Hepatocyte (in vitro differentiated cells): ENCODE data around the gene ADAM8. TPM values are rescaled to one million over a fixed set of nuclear protein-coding genes. Genes with fewer than 3 reads are reported as not detected.
A peak's percentile ranks its signal among the peaks of the same experiment; 100 is the strongest.

Source experiments
- DNase-seq: peaks from one replicate; pipeline ENCODE4 v3.0.0-alpha.2; 2016; ENCODE audit warnings: low spot score
- H2AFZ ChIP-seq: fragments of 200-600 bp; sonication (generic); 2 replicates; pipeline ENCODE4 v1.6.0; 2016; ENCODE audit warnings: antibody characterized with exemption, mild to moderate bottlenecking
- H3K27ac ChIP-seq: fragments of 200-600 bp; sonication (generic); 2 replicates; pipeline ENCODE4 v1.5.1; 2016; ENCODE audit warnings: mild to moderate bottlenecking
- H3K27me3 ChIP-seq: fragments of 200-600 bp; sonication (generic); 2 replicates; pipeline ENCODE4 v1.6.1; 2016
- H3K36me3 ChIP-seq: fragments of 200-600 bp; sonication (generic); replicated peaks from 2 replicates; pipeline ENCODE4 v1.5.1; 2016; ENCODE audit warnings: low read depth; ENCODE audit not compliant: insufficient read depth
- H3K4me1 ChIP-seq: fragments of 200-600 bp; sonication (generic); 2 replicates; pipeline ENCODE4 v1.5.1; 2016; ENCODE audit warnings: mild to moderate bottlenecking, moderate library complexity; ENCODE audit not compliant: insufficient read depth
- H3K4me2 ChIP-seq: fragments of 200-600 bp; sonication (generic); 2 replicates; pipeline ENCODE4 v1.6.0; 2016
- H3K4me3 ChIP-seq: fragments of 200-600 bp; sonication (generic); 2 replicates; pipeline ENCODE4 v1.5.1; 2016; ENCODE audit warnings: mild to moderate bottlenecking
- H3K79me2 ChIP-seq: fragments of 200-600 bp; sonication (generic); 2 replicates; pipeline ENCODE4 v1.6.0; 2017; ENCODE audit warnings: mild to moderate bottlenecking
- H3K9me2 ChIP-seq: fragments of 200-600 bp; sonication (generic); replicated peaks from 2 replicates; pipeline ENCODE4 v1.6.0; 2017; ENCODE audit warnings: mild to moderate bottlenecking; ENCODE audit not compliant: insufficient read depth
- H3K9me3 ChIP-seq: fragments of 200-600 bp; sonication (generic); 2 replicates; pipeline ENCODE4 v1.5.1; 2016; ENCODE audit warnings: low read depth, mild to moderate bottlenecking
- H4K20me1 ChIP-seq: fragments of 200-600 bp; sonication (generic); 2 replicates; pipeline ENCODE4 v1.6.0; 2016; ENCODE audit warnings: mild to moderate bottlenecking; ENCODE audit not compliant: insufficient read depth, poor library complexity, severe bottlenecking
- CTCF ChIP-seq: fragments of 200-600 bp; sonication (generic); IDR thresholded peaks from 2 replicates; pipeline ENCODE4 v1.5.1; 2016; ENCODE audit warnings: antibody characterized with exemption, mild to moderate bottlenecking; ENCODE audit not compliant: poor library complexity
- EZH2 ChIP-seq: fragments of 200-600 bp; sonication (generic); IDR thresholded peaks from 2 replicates; pipeline ENCODE4 v1.6.1; 2016; ENCODE audit warnings: antibody characterized with exemption, mild to moderate bottlenecking, borderline replicate concordance
- EZH2phosphoT487 ChIP-seq: fragments of 200-600 bp; sonication (generic); IDR thresholded peaks from one replicate; pipeline ENCODE4 v1.6.1; 2018; ENCODE audit warnings: antibody characterized with exemption, mild to moderate bottlenecking, low read depth, moderate library complexity; ENCODE audit not compliant: unreplicated experiment, severe bottlenecking
- WGBS: methylation state at CpG from one replicate; pipeline ENCODE4 v1.1.6; 2016; ENCODE audit warnings: low lambda C conversion rate; ENCODE audit errors: missing lambda C conversion rate; 5-methylcytosine and 5-hydroxymethylcytosine counted together
- polyA plus RNA-seq: library from polyadenylated mRNA; unstranded; fragments of >200 nt; fragmentation: Nextera tagmentation; extraction: Ambion mirVana; gene quantifications from 2 replicates; pipeline ENCODE4 v1.2.1, GENCODE V29; 2016
- total RNA-seq: library from RNA; depleted of rRNA; stranded (reverse); fragments of >200 nt; gene quantifications from 2 replicates; pipeline ENCODE4 v1.2.3, GENCODE V29; 2014

ADAM8 gene
- total and polyA plus RNA-seq, 2 experiments from 2014 or later: 1.9 to 3.0 TPM

GRCh38 chr10:133274751-133275683 lies 1.7 kb downstream of the ADAM8 start:
- H4K20me1 ChIP-seq: no peaks in the 10 kb centered on the region
- no peaks in the 10 kb centered on the region for H3K36me3 ChIP-seq
- no peaks in the 10 kb centered on the region for H3K9me2 ChIP-seq
- H3K9me3 ChIP-seq: no peaks in the 10 kb centered on the region
- no peak for TF ChIP-seq EZH2
- no peak for TF ChIP-seq CTCF
- no peak for TF ChIP-seq EZH2phosphoT487
- WGBS: 66% methylated on average over 23 of the region's 26 CpGs
- H2AFZ ChIP-seq: no peak overlapping the region
- H3K4me3 ChIP-seq: no peak overlapping the region
- no peaks in the 10 kb centered on the region for H3K79me2 ChIP-seq
- peak; percentile 42 for DNase-seq
- H3K27me3 ChIP-seq: peaks cover 13% of the 10 kb centered on the region
- H3K4me2 ChIP-seq: no peak overlapping the region
- H3K4me1 ChIP-seq: peaks cover 42% of the 10 kb centered on the region
- H3K27ac ChIP-seq: no peak overlapping the region

GRCh38 chr10:133273534-133274143 lies 3.0 kb downstream of the ADAM8 start:
- H3K4me1 ChIP-seq: peaks cover 33% of the 10 kb centered on the region
- H4K20me1 ChIP-seq: no peaks in the 10 kb centered on the region
- no peaks in the 10 kb centered on the region for H3K79me2 ChIP-seq
- H3K4me3 ChIP-seq: no peak overlapping the region
- 95% methylated on average over 24 of the region's 28 CpGs for WGBS
- no peaks in the 10 kb centered on the region for H3K36me3 ChIP-seq
- H2AFZ ChIP-seq: no peak overlapping the region
- no peaks in the 10 kb centered on the region for H3K9me2 ChIP-seq
- TF ChIP-seq EZH2phosphoT487: no peak
- no peak for TF ChIP-seq CTCF
- TF ChIP-seq EZH2: no peak
- peaks cover 13% of the 10 kb centered on the region for H3K27me3 ChIP-seq
- DNase-seq: no peak
- no peak overlapping the region for H3K4me2 ChIP-seq
- no peak overlapping the region for H3K27ac ChIP-seq
- H3K9me3 ChIP-seq: no peaks in the 10 kb centered on the region

GRCh38 chr10:133272964-133273420 lies 3.7 kb downstream of the ADAM8 start:
- Histone ChIP-seq H3K79me2 (no peaks in the 10 kb centered on the region), H3K4me3 (no peak overlapping the region), H2AFZ (no peak overlapping the region), H3K9me3 (no peaks in the 10 kb centered on the region), H3K27me3 (peaks cover 13% of the 10 kb centered on the region), H4K20me1 (no peaks in the 10 kb centered on the region), H3K27ac (no peak overlapping the region), H3K4me2 (no peak overlapping the region), H3K36me3 (no peaks in the 10 kb centered on the region), H3K4me1 (peaks cover 28% of the 10 kb centered on the region), H3K9me2 (no peaks in the 10 kb centered on the region)
- 96% methylated on average over 21 of the region's 25 CpGs for WGBS
- TF ChIP-seq EZH2phosphoT487 (no peak), CTCF (no peak), EZH2 (no peak)
- no peak for DNase-seq
